A549 (cell line): ENCODE data around the gene HS6ST3.

ENCODE experiments used
- CHD2 ChIP-seq: fragments of 150-350 bp; IDR thresholded peaks from 2 replicates; pipeline ENCODE4 v1.6.1; 2014; ENCODE audit warnings: low read length; ENCODE audit not compliant: partially characterized antibody
- MYC ChIP-seq: IDR thresholded peaks from 2 replicates; pipeline ENCODE4 v1.6.1; 2012; ENCODE audit warnings: mild to moderate bottlenecking, inconsistent platforms, low read length, improper control_type of control experiment, borderline replicate concordance
- ZFP36 ChIP-seq: fragments of 450-650 bp; IDR thresholded peaks from 2 replicates; pipeline ENCODE4 v1.6.1; 2014; ENCODE audit warnings: borderline replicate concordance; ENCODE audit not compliant: partially characterized antibody

GRCh38 chr13:96475103-96475502 lies 385.2 kb downstream of the HS6ST3 start:
- TF ChIP-seq MYC (no peak), ZFP36 (no peak), CHD2 (no peak)
